ENCODE data around the gene CSF3.

- TF ChIP-seq SUZ12 (IDR thresholded peaks at IDR 0.05; ENCODE audit: extremely low read depth, insufficient read depth, insufficient read length): no peak
- TF ChIP-seq YY1 (IDR thresholded peaks at IDR 0.05; ENCODE audit: insufficient read depth, insufficient read length): no peak
These were observed 2.3 kb downstream of the CSF3 start for GRCh38 chr17:40017422-40018080.

Data from NT2/D1 (cell line).